HG03571 (cell line): ENCODE data around the gene PTH2R.

Source experiments
- ATAC-seq: cut with Tn5 transposase; IDR thresholded peaks from one replicate; pipeline ENCODE4 v1.9.1; 2021; ENCODE audit not compliant: unreplicated experiment

PTH2R gene

GRCh38 chr2:208541989-208542464 lies 135.4 kb downstream of the PTH2R start:
- ATAC-seq: no peak

- no peak for ATAC-seq
These were observed 136.0 kb downstream of the PTH2R start for GRCh38 chr2:208542465-208543041.
